IMR-90 (cell line): ENCODE data around the gene SUV39H1. TPM values are rescaled to one million over a fixed set of nuclear protein-coding genes. Genes with fewer than 3 reads are reported as not detected.

Experiments used
- ATAC-seq: fragments of 200-7000 bp; cut with Tn5 transposase; 2 replicates; pipeline ENCODE4 v1.9.1; 2020; ENCODE audit warnings: low read depth, mild to moderate bottlenecking, moderate library complexity
- BruUV-seq: library from RNA; stranded (reverse); fragments of 400-500 nt; replicated peaks from 2 replicates; lab custom pipeline; 2021; lab: Mats Ljungman, UMichigan
- CTCF ChIA-PET: fragments of 300-600 bp; formaldehyde crosslinking; extraction: SDS; loops from one replicate; lab custom pipeline; 2021; ENCODE audit warnings: antibody characterized with exemption; lab: Yijun Ruan, JAX
- POLR2A ChIA-PET: fragments of 300-600 bp; sonication (Branson Sonifier 250); formaldehyde crosslinking; loops from one replicate; lab custom pipeline; 2022; ENCODE audit warnings: antibody characterized with exemption; ENCODE audit not compliant: unreplicated experiment; lab: Charles Lee
- DNase-seq: peaks from one replicate; pipeline ENCODE4 v3.0.0; 2013
- H2AFZ ChIP-seq: replicated peaks from 2 replicates; pipeline ENCODE3; 2013; ENCODE audit warnings: low read length, mild to moderate bottlenecking; ENCODE audit not compliant: poor library complexity
- H2AK5ac ChIP-seq: 2 replicates; pipeline ENCODE4 v1.6.1; 2013; ENCODE audit warnings: low read depth, low read length, inconsistent platforms
- H2AK9ac ChIP-seq: replicated peaks from 2 replicates; pipeline ENCODE3; 2013; ENCODE audit warnings: mild to moderate bottlenecking, low read depth, low read length, moderate library complexity; ENCODE audit not compliant: poor library complexity
- H2BK120ac ChIP-seq: 2 replicates; pipeline ENCODE4 v1.6.1; 2013; ENCODE audit warnings: low read depth, low read length, inconsistent platforms
- H2BK15ac ChIP-seq: 3 replicates; pipeline ENCODE4 v1.6.1; 2013; ENCODE audit warnings: low read depth, low read length, inconsistent platforms
- H2BK20ac ChIP-seq: 2 replicates; pipeline ENCODE4 v1.6.1; 2013; ENCODE audit warnings: low read depth, mild to moderate bottlenecking, inconsistent platforms, low read length, moderate library complexity
- H2BK5ac ChIP-seq: 2 replicates; pipeline ENCODE4 v1.6.1; 2013; ENCODE audit warnings: mild to moderate bottlenecking, low read depth, low read length, inconsistent platforms; ENCODE audit not compliant: poor library complexity, severe bottlenecking
- H3K14ac ChIP-seq: replicated peaks from 2 replicates; pipeline ENCODE4 v1.6.1; 2013; ENCODE audit warnings: low read depth, low read length, inconsistent platforms
- H3K18ac ChIP-seq: 2 replicates; pipeline ENCODE4 v1.6.1; 2013; ENCODE audit warnings: low read depth, low read length, control low read depth
- H3K23ac ChIP-seq: 2 replicates; pipeline ENCODE4 v1.6.1; 2013; ENCODE audit warnings: low read depth, low read length, inconsistent platforms
- H3K27ac ChIP-seq: 2 replicates; pipeline ENCODE4 v1.5.1; 2013; ENCODE audit warnings: mild to moderate bottlenecking, control low read depth, low read length; ENCODE audit not compliant: insufficient read depth
- H3K27me3 ChIP-seq: 2 replicates; pipeline ENCODE4 v1.6.1; 2013; ENCODE audit warnings: low read length; ENCODE audit not compliant: control insufficient read depth, insufficient read depth
- H3K36me3 ChIP-seq: 2 replicates; pipeline ENCODE4 v1.6.1; 2013; ENCODE audit warnings: low read length, mixed read lengths; ENCODE audit not compliant: control insufficient read depth, insufficient read depth
- H3K4ac ChIP-seq: 2 replicates; pipeline ENCODE4 v1.6.1; 2013; ENCODE audit warnings: low read depth, low read length, inconsistent platforms
- H3K4me1 ChIP-seq: 2 replicates; pipeline ENCODE4 v1.6.1; 2013; ENCODE audit warnings: low read length, mixed read lengths; ENCODE audit not compliant: control insufficient read depth, insufficient read depth
- H3K4me2 ChIP-seq: 2 replicates; pipeline ENCODE4 v1.6.1; 2013; ENCODE audit warnings: low read depth, mild to moderate bottlenecking, control low read depth, low read length, moderate library complexity
- H3K4me3 ChIP-seq: 2 replicates; pipeline ENCODE4 v1.5.1; 2013; ENCODE audit warnings: low read depth, mild to moderate bottlenecking, control low read depth, low read length, moderate library complexity; ENCODE audit not compliant: insufficient read depth
- H3K56ac ChIP-seq: 2 replicates; pipeline ENCODE4 v1.6.1; 2013; ENCODE audit warnings: low read length, inconsistent platforms; ENCODE audit not compliant: insufficient read depth; ENCODE audit errors: extremely low read depth
- H3K79me1 ChIP-seq, 2 experiments: 2 replicates each; pipeline ENCODE4 v1.6.1; 2013; ENCODE audit warnings: low read length in 2 of 2, inconsistent platforms in 1 of 2, low read depth in 1 of 2
- H3K9ac ChIP-seq: 2 replicates; pipeline ENCODE4 v1.6.1; 2013; ENCODE audit warnings: low read depth, low read length, control low read depth
- H3K9me1 ChIP-seq: 2 replicates; pipeline ENCODE4 v1.6.1; 2013; ENCODE audit warnings: low read length, inconsistent platforms; ENCODE audit not compliant: insufficient read depth
- H3K9me3 ChIP-seq: 2 replicates; pipeline ENCODE4 v1.6.1; 2013; ENCODE audit warnings: low read length; ENCODE audit not compliant: control insufficient read depth, insufficient read depth
- H4K20me1 ChIP-seq: 2 replicates; pipeline ENCODE4 v1.6.1; 2013; ENCODE audit warnings: low read length, inconsistent platforms; ENCODE audit not compliant: insufficient read depth
- H4K5ac ChIP-seq: 2 replicates; pipeline ENCODE4 v1.6.1; 2013; ENCODE audit warnings: mild to moderate bottlenecking, low read depth, low read length, control low read depth
- H4K8ac ChIP-seq, 2 experiments: 2 replicates each; pipeline ENCODE4 v1.6.1; 2013; ENCODE audit warnings: low read depth in 2 of 2, low read length in 2 of 2, control low read depth in 1 of 2, inconsistent platforms in 1 of 2
- H4K91ac ChIP-seq: 2 replicates; pipeline ENCODE4 v1.6.1; 2013; ENCODE audit warnings: low read depth, low read length, inconsistent platforms; ENCODE audit not compliant: insufficient read depth
- BHLHE40 ChIP-seq: fragments of 150-350 bp; IDR thresholded peaks from 2 replicates; pipeline ENCODE4 v1.6.1; 2016; ENCODE audit warnings: mild to moderate bottlenecking, low read depth, low read length
- CEBPB ChIP-seq: IDR thresholded peaks from 2 replicates; pipeline ENCODE4 v1.6.1; 2012; ENCODE audit warnings: low read depth, low read length, improper control_type of control experiment
- CHD1 ChIP-seq: IDR thresholded peaks from 2 replicates; pipeline ENCODE4 v1.6.1; 2012; ENCODE audit warnings: low read depth, low read length, improper control_type of control experiment
- FOS ChIP-seq: fragments of 150-350 bp; IDR thresholded peaks from 2 replicates; pipeline ENCODE4 v1.6.1; 2016; ENCODE audit warnings: low read depth, low read length
- MAFK ChIP-seq: IDR thresholded peaks from 2 replicates; pipeline ENCODE4 v1.6.1; 2012; ENCODE audit warnings: low read depth, low read length, improper control_type of control experiment
- MAZ ChIP-seq: IDR thresholded peaks from 2 replicates; pipeline ENCODE4 v1.6.1; 2012; ENCODE audit warnings: low read depth, mild to moderate bottlenecking, low read length, improper control_type of control experiment, moderate library complexity, borderline replicate concordance
- NFE2L2 ChIP-seq: fragments of 150-350 bp; IDR thresholded peaks from 2 replicates; pipeline ENCODE4 v1.6.1; 2016; ENCODE audit warnings: low read depth, mild to moderate bottlenecking, low read length
- RAD21 ChIP-seq: IDR thresholded peaks from 2 replicates; pipeline ENCODE4 v1.6.1; 2012; ENCODE audit warnings: low read length, improper control_type of control experiment
- RCOR1 ChIP-seq: IDR thresholded peaks from 2 replicates; pipeline ENCODE4 v1.6.1; 2012; ENCODE audit warnings: mild to moderate bottlenecking, low read length, improper control_type of control experiment; ENCODE audit not compliant: insufficient replicate concordance
- RFX5 ChIP-seq: IDR thresholded peaks from 2 replicates; pipeline ENCODE4 v1.8.0; 2012; ENCODE audit warnings: low read depth, mild to moderate bottlenecking, low read length, moderate library complexity
- WGBS, 2 experiments: methylation state at CpG; one replicate each; pipeline versions ENCODE4 v1.1.5 to v1.1.7; 2013; ENCODE audit warnings: missing lambda C conversion rate in 2 of 2; ENCODE audit not compliant: insufficient read length in 1 of 2; ENCODE audit errors: extremely low coverage in 2 of 2; 5-methylcytosine and 5-hydroxymethylcytosine counted together
- dilution Hi-C: fragments of 300-500 bp; cut with HindIII; formaldehyde crosslinking; loops from one replicate; pipeline ENCODE4 v1.14.3; 2018; ENCODE audit warnings: low sequenced_read_pairs; ENCODE audit not compliant: unreplicated experiment
- in situ Hi-C: fragments of 300-500 bp; cut with MboI; formaldehyde crosslinking; loops from 3 replicates; pipeline ENCODE4 v1.14.3; 2019; ENCODE audit warnings: low sequenced_read_pairs, inconsistent platforms, mixed read lengths
- intact Hi-C: fragments of 100-400 bp; cut with micrococcal nuclease; formaldehyde crosslinking; loops from 2 replicates; pipeline ENCODE4 v1.10.0; 2022
- polyA plus RNA-seq, 3 experiments: library from polyadenylated mRNA; depleted of rRNA; stranded (reverse); fragments of >200 nt; gene quantifications; 2 replicates each; pipeline ENCODE4 v1.2.3, GENCODE V29; 2012; ENCODE audit warnings: low replicate concordance in 1 of 3
- total RNA-seq: library from RNA; depleted of rRNA; stranded (reverse); fragments of >200 nt; gene quantifications from 2 replicates; pipeline ENCODE4 v1.2.3, GENCODE V29; 2012
- TF ChIP-seq, protein P1 (sequence below): fragments of 150-350 bp; IDR thresholded peaks from 2 replicates; pipeline ENCODE4 v1.6.1; 2017; ENCODE audit warnings: mild to moderate bottlenecking, antibody characterized with exemption, low read length, low read depth
- TF ChIP-seq, protein P2 (sequence below): conservative IDR thresholded peaks from 2 replicates; pipeline ENCODE4 v1.5.1; 2012; ENCODE audit warnings: mild to moderate bottlenecking, low read depth, low read length, improper control_type of control experiment

Gene SUV39H1
- total and polyA plus RNA-seq, 2 of the 4 experiments (the other 2 are of a cell fraction) = 6.6 to 8.6 TPM

DNA sequence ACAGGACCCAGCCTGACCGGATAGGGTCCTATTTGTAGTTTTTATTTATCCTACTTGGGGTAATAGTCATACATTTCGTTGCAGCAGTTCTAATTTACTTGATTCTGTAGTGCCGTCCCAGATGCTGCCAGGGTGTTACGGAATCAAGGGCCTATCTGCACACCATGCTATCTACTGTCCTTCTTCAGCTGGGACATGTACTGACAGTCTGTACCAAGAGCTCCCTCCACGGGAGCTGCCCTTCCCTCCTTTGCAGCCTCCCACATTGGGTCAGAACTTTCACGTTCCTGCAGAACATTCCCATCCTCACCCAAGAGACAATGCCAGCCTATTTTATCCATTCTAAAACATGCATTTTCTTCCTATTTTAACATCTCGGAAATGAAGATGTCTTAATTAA, 6.7 kb downstream of the SUV39H1 start:
- WGBS, 2 experiments = 100% methylated on average over 1 of the region's 7 CpGs; no CpG with 5 or more reads in 1 of the 2 experiments
- no peak overlapping the region for H3K56ac ChIP-seq
- no peak overlapping the region for H3K9ac ChIP-seq
- no peaks in the 10 kb centered on the region for H3K9me3 ChIP-seq
- no peaks in the 10 kb centered on the region for H3K4me1 ChIP-seq
- no peak overlapping the region for H2AK5ac ChIP-seq
- no peaks in the 10 kb centered on the region for H4K20me1 ChIP-seq
- H4K91ac ChIP-seq = no peak overlapping the region
- H3K18ac ChIP-seq = no peak overlapping the region
- H4K5ac ChIP-seq = no peak overlapping the region
- H2BK5ac ChIP-seq = no peak overlapping the region
- H3K14ac ChIP-seq = no peak overlapping the region
- no TSS peak for BruUV-seq
- H2BK15ac ChIP-seq = no peak overlapping the region
- H2AFZ ChIP-seq = no peak overlapping the region
- ChIA-PET CTCF (no interaction called here), POLR2A (no interaction called here)
- no peak overlapping the region for H3K27ac ChIP-seq
- H3K23ac ChIP-seq = no peak overlapping the region
- in situ Hi-C loops (no loop called here), intact Hi-C loops (no loop called here), dilution Hi-C loops (no loop called here)
- no peak overlapping the region for H2BK20ac ChIP-seq
- peaks cover 16% of the 10 kb centered on the region for H3K36me3 ChIP-seq
- no peaks in the 10 kb centered on the region for H3K9me1 ChIP-seq
- no peak overlapping the region for H3K4me2 ChIP-seq
- peaks cover 0 to 2% of the 10 kb centered on the region in 2 experiments; a peak in 2 of 4 replicates for H3K79me1 ChIP-seq
- TF ChIP-seq MAFK (no peak), RCOR1 (no peak), NFE2L2 (no peak), MAZ (no peak), RAD21 (no peak), CEBPB (no peak), RFX5 (no peak), FOS (no peak), CHD1 (no peak), BHLHE40 (no peak)
- TF ChIP-seq, protein P1, sequence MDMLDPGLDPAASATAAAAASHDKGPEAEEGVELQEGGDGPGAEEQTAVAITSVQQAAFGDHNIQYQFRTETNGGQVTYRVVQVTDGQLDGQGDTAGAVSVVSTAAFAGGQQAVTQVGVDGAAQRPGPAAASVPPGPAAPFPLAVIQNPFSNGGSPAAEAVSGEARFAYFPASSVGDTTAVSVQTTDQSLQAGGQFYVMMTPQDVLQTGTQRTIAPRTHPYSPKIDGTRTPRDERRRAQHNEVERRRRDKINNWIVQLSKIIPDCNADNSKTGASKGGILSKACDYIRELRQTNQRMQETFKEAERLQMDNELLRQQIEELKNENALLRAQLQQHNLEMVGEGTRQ = no peak
- TF ChIP-seq, protein P2, sequence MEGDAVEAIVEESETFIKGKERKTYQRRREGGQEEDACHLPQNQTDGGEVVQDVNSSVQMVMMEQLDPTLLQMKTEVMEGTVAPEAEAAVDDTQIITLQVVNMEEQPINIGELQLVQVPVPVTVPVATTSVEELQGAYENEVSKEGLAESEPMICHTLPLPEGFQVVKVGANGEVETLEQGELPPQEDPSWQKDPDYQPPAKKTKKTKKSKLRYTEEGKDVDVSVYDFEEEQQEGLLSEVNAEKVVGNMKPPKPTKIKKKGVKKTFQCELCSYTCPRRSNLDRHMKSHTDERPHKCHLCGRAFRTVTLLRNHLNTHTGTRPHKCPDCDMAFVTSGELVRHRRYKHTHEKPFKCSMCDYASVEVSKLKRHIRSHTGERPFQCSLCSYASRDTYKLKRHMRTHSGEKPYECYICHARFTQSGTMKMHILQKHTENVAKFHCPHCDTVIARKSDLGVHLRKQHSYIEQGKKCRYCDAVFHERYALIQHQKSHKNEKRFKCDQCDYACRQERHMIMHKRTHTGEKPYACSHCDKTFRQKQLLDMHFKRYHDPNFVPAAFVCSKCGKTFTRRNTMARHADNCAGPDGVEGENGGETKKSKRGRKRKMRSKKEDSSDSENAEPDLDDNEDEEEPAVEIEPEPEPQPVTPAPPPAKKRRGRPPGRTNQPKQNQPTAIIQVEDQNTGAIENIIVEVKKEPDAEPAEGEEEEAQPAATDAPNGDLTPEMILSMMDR = no peak
- no peak overlapping the region for H3K4ac ChIP-seq
- no peaks in the 10 kb centered on the region; the same call in 1 of the 2 replicates for H3K27me3 ChIP-seq
- no peak overlapping the region for H2AK9ac ChIP-seq
- no peak for DNase-seq
- ATAC-seq = no peak
- H3K4me3 ChIP-seq = no peak overlapping the region
- H4K8ac ChIP-seq = no peak overlapping the region
- H2BK120ac ChIP-seq = no peak overlapping the region
